ENCODE data around the gene TTC33. TPM values are rescaled to one million over a fixed set of nuclear protein-coding genes. Genes with fewer than 3 reads are reported as not detected.
"Not testable (repeated sequence)": the region's sequence is repeated elsewhere in the genome, so short reads cannot be mapped to it uniquely, and the experiment has no call there.

Gene TTC33
- total RNA-seq, 1 donor from 2014 or later: 14.3 TPM

GRCh38 chr5:40790947-40791593 is 35.3 kb upstream of the TTC33 start:
- intact Hi-C loops (cut with micrococcal nuclease): no loop called here
- Histone ChIP-seq H3K27me3 (ENCODE audit: low read depth) (no peaks in the 10 kb centered on the region), H3K4me1 (peaks cover 69% of the 10 kb centered on the region), H3K9me3 (replicated peaks) (peaks cover 9% of the 10 kb centered on the region), H3K36me3 (peaks cover 8% of the 10 kb centered on the region), H3K27ac (replicated peaks) (no peak overlapping the region), H3K4me3 (no peak overlapping the region)
- TF ChIP-seq CTCF (IDR thresholded peaks at IDR 0.05; ENCODE audit: borderline replicate concordance): no peak
- DNase-seq: no peak

GRCh38 chr5:40788941-40789340 is 33.2 kb upstream of the TTC33 start:
- DNase-seq; H3K4me3 ChIP-seq; H3K27me3 ChIP-seq (ENCODE audit: low read depth); H3K36me3 ChIP-seq; H3K27ac ChIP-seq (replicated peaks); H3K9me3 ChIP-seq (replicated peaks); intact Hi-C loops (cut with micrococcal nuclease): not testable (repeated sequence)
- peaks cover 58% of the 10 kb centered on the region for H3K4me1 ChIP-seq

GRCh38 chr5:40787986-40788385 is 32.2 kb upstream of the TTC33 start:
- Histone ChIP-seq H3K4me1 (peaks cover 58% of the 10 kb centered on the region), H3K9me3 (replicated peaks) (peaks cover 9% of the 10 kb centered on the region), H3K27me3 (ENCODE audit: low read depth) (no peaks in the 10 kb centered on the region), H3K27ac (replicated peaks) (no peak overlapping the region), H3K4me3 (no peak overlapping the region), H3K36me3 (peaks cover 8% of the 10 kb centered on the region)
- intact Hi-C loops (cut with micrococcal nuclease): no loop called here
- no peak for DNase-seq
- no peak for TF ChIP-seq CTCF (IDR thresholded peaks at IDR 0.05; ENCODE audit: borderline replicate concordance)

GRCh38 chr5:40786664-40787063 is 30.9 kb upstream of the TTC33 start:
- intact Hi-C loops (cut with micrococcal nuclease): not testable (repeated sequence)

GRCh38 chr5:40784916-40785315 is 29.2 kb upstream of the TTC33 start:
- Histone ChIP-seq H3K36me3 (peaks cover 8% of the 10 kb centered on the region), H3K9me3 (replicated peaks) (peaks cover 9% of the 10 kb centered on the region), H3K27ac (replicated peaks) (no peak overlapping the region), H3K4me3 (no peak overlapping the region), H3K27me3 (ENCODE audit: low read depth) (no peaks in the 10 kb centered on the region), H3K4me1 (peaks cover 58% of the 10 kb centered on the region)
- TF ChIP-seq CTCF (IDR thresholded peaks at IDR 0.05; ENCODE audit: borderline replicate concordance): no peak
- DNase-seq: no peak
- intact Hi-C loops (cut with micrococcal nuclease): no loop called here

More at GRCh38 chr5:40786664-40787063, 30.9 kb upstream of the TTC33 start:
- not testable (repeated sequence) for H3K27me3 ChIP-seq (ENCODE audit: low read depth); H3K9me3 ChIP-seq (replicated peaks); H3K27ac ChIP-seq (replicated peaks); H3K4me3 ChIP-seq; H3K36me3 ChIP-seq; DNase-seq
- peaks cover 59% of the 10 kb centered on the region for H3K4me1 ChIP-seq

GRCh38 chr5:40784027-40784653 is 28.4 kb upstream of the TTC33 start:
- no peak for TF ChIP-seq CTCF (IDR thresholded peaks at IDR 0.05; ENCODE audit: borderline replicate concordance)
- peaks cover 9% of the 10 kb centered on the region for H3K9me3 ChIP-seq (replicated peaks)
- peaks cover 53% of the 10 kb centered on the region for H3K4me1 ChIP-seq
- H3K27ac ChIP-seq (replicated peaks): no peak overlapping the region
- DNase-seq: no peak
- intact Hi-C loops (cut with micrococcal nuclease): no loop called here
- peaks cover 8% of the 10 kb centered on the region for H3K36me3 ChIP-seq
- no peaks in the 10 kb centered on the region for H3K27me3 ChIP-seq (ENCODE audit: low read depth)
- no peak overlapping the region for H3K4me3 ChIP-seq
